SU-DHL-6 (cell line): ENCODE data around the gene HAGHL.

Experiments
- H2AFZ ChIP-seq: fragments of 200-600 bp; sonication (generic); 2 replicates; pipeline ENCODE4 v1.6.1; 2014; ENCODE audit warnings: low read depth, mild to moderate bottlenecking, moderate library complexity, mixed read lengths, antibody characterized with exemption, low read length; ENCODE audit not compliant: severe bottlenecking
- H3F3A ChIP-seq: fragments of 200-600 bp; shearing (Covaris generic); 2 replicates; pipeline ENCODE4 v1.6.0; 2016; ENCODE audit warnings: antibody characterized with exemption, mild to moderate bottlenecking; ENCODE audit not compliant: insufficient read depth
- H3K27ac ChIP-seq: fragments of 200-600 bp; sonication (generic); 2 replicates; pipeline ENCODE4 v1.5.1; 2016; ENCODE audit warnings: low read depth, mild to moderate bottlenecking, low read length, moderate library complexity, mixed read lengths
- H3K27me3 ChIP-seq: fragments of 200-600 bp; sonication (generic), shearing (Covaris generic); 2 replicates; pipeline ENCODE4 v1.6.0; 2014; ENCODE audit warnings: mild to moderate bottlenecking, low read length
- H3K36me3 ChIP-seq: fragments of 200-600 bp; sonication (generic); 2 replicates; pipeline ENCODE4 v1.6.1; 2014; ENCODE audit warnings: mild to moderate bottlenecking, low read length, mixed read lengths
- H3K4me2 ChIP-seq: fragments of 300-600, 200-600 bp; shearing (Covaris generic), sonication (generic); 2 replicates; pipeline ENCODE4 v1.6.0; 2014; ENCODE audit warnings: low read length, low read depth, mild to moderate bottlenecking; ENCODE audit not compliant: poor library complexity, severe bottlenecking
- H3K4me3 ChIP-seq: fragments of 200-600 bp; sonication (generic); 2 replicates; pipeline ENCODE4 v1.5.1; 2014; ENCODE audit warnings: antibody characterized with exemption, low read length, mild to moderate bottlenecking, mixed read lengths; ENCODE audit not compliant: insufficient read depth, poor library complexity, severe bottlenecking
- H3K79me2 ChIP-seq: fragments of 200-600 bp; sonication (generic); 2 replicates; pipeline ENCODE4 v1.6.1; 2014; ENCODE audit warnings: mild to moderate bottlenecking, low read length, moderate library complexity; ENCODE audit not compliant: insufficient read depth
- H3K9ac ChIP-seq: fragments of 200-600 bp; sonication (generic); 2 replicates; pipeline ENCODE4 v1.7.0; 2014; ENCODE audit warnings: mild to moderate bottlenecking, low read length
- H3K9me2 ChIP-seq: fragments of 200-600 bp; sonication (generic); replicated peaks from 2 replicates; pipeline ENCODE4 v1.6.1; 2014; ENCODE audit warnings: low read length; ENCODE audit not compliant: insufficient read depth
- H3K9me3 ChIP-seq: fragments of 200-600 bp; sonication (generic); 2 replicates; pipeline ENCODE4 v1.6.1; 2014; ENCODE audit warnings: low read length, mixed read lengths; ENCODE audit not compliant: insufficient read depth
- H4K20me1 ChIP-seq: fragments of 200-600 bp; sonication (generic); 2 replicates; pipeline ENCODE4 v1.6.1; 2014; ENCODE audit warnings: low read depth, mild to moderate bottlenecking, antibody characterized with exemption, low read length, moderate library complexity, mixed read lengths
- CTCF ChIP-seq: fragments of 200-600 bp; sonication (generic); IDR thresholded peaks from one replicate; pipeline ENCODE4 v1.5.1; 2017; ENCODE audit warnings: antibody characterized with exemption, mild to moderate bottlenecking, low read length, moderate library complexity; ENCODE audit not compliant: insufficient read depth, poor library complexity, severe bottlenecking
- EZH2phosphoT487 ChIP-seq: fragments of 200-600 bp; sonication (generic), shearing (Covaris generic); conservative IDR thresholded peaks from 2 replicates; pipeline ENCODE4 v1.6.1; 2018; ENCODE audit warnings: mild to moderate bottlenecking, antibody characterized with exemption, low read length, moderate library complexity, mixed read lengths

HAGHL gene

GRCh38 chr16:725463-726187 lies 1.3 kb upstream of the HAGHL start:
- TF ChIP-seq CTCF = no peak
- no peak for TF ChIP-seq EZH2phosphoT487
- no peaks in the 10 kb centered on the region; the same call in 1 of the 2 replicates for H4K20me1 ChIP-seq
- H3K4me3 ChIP-seq = no peak overlapping the region
- H3K36me3 ChIP-seq = no peaks in the 10 kb centered on the region
- no peaks in the 10 kb centered on the region for H3K79me2 ChIP-seq
- H3F3A ChIP-seq = peaks cover 20% of the 10 kb centered on the region
- no peak overlapping the region for H3K9ac ChIP-seq
- no peaks in the 10 kb centered on the region for H3K9me3 ChIP-seq
- no peak overlapping the region for H2AFZ ChIP-seq
- H3K27me3 ChIP-seq = no peaks in the 10 kb centered on the region
- H3K4me2 ChIP-seq = no peak overlapping the region
- no peaks in the 10 kb centered on the region for H3K9me2 ChIP-seq
- peak overlapping the region; percentile 75 for H3K27ac ChIP-seq

- Histone ChIP-seq H3K4me3 (no peak overlapping the region), H3K9me3 (no peaks in the 10 kb centered on the region), H3K27me3 (no peaks in the 10 kb centered on the region), H3K27ac (peak overlapping the region; percentile 75), H3K79me2 (no peaks in the 10 kb centered on the region), H3K4me2 (peak overlapping the region; percentile 85), H2AFZ (no peak overlapping the region), H3K36me3 (no peaks in the 10 kb centered on the region), H3F3A (peaks cover 20% of the 10 kb centered on the region), H3K9me2 (no peaks in the 10 kb centered on the region), H3K9ac (peak overlapping the region; percentile 84), H4K20me1 (no peaks in the 10 kb centered on the region; the same call in 1 of the 2 replicates)
- TF ChIP-seq CTCF (no peak), EZH2phosphoT487 (no peak)
Observed at GRCh38 chr16:726188-726437, 793 bp upstream of the HAGHL start.

GRCh38 chr16:727291-727977 lies 528 bp downstream of the HAGHL start:
- Histone ChIP-seq H3F3A (peaks cover 20% of the 10 kb centered on the region), H3K36me3 (no peaks in the 10 kb centered on the region), H3K4me2 (peak overlapping the region; percentile 85), H3K27ac (peak overlapping the region; percentile 75), H3K27me3 (no peaks in the 10 kb centered on the region), H3K9me2 (no peaks in the 10 kb centered on the region), H2AFZ (no peak overlapping the region), H3K79me2 (no peaks in the 10 kb centered on the region), H3K9ac (peak overlapping the region; percentile 84), H4K20me1 (no peaks in the 10 kb centered on the region), H3K9me3 (no peaks in the 10 kb centered on the region), H3K4me3 (peak overlapping the region; percentile 86)
- no peak for TF ChIP-seq CTCF
